ENCODE results near the gene C3orf49.

DNA sequence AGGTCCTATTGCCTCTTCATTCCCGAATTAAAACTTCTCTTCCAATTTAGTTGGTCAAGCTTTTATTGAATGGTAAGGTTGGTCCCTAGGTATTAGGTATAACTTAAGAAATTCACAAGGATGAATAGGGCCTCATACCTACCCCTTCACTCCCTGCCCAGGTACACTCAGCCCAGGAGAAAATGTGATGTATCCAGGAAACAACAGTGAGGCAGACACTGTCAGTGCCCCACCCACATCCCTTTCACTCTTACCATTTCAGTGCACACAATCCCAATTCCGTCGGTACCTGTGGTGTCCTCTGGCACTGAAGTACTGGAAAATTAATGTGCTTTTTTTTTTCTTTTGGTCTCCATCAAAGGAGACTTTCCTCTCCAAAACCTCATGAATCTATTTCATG lies 10.5 kb upstream of the C3orf49 start:
- TF ChIP-seq, protein P1, sequence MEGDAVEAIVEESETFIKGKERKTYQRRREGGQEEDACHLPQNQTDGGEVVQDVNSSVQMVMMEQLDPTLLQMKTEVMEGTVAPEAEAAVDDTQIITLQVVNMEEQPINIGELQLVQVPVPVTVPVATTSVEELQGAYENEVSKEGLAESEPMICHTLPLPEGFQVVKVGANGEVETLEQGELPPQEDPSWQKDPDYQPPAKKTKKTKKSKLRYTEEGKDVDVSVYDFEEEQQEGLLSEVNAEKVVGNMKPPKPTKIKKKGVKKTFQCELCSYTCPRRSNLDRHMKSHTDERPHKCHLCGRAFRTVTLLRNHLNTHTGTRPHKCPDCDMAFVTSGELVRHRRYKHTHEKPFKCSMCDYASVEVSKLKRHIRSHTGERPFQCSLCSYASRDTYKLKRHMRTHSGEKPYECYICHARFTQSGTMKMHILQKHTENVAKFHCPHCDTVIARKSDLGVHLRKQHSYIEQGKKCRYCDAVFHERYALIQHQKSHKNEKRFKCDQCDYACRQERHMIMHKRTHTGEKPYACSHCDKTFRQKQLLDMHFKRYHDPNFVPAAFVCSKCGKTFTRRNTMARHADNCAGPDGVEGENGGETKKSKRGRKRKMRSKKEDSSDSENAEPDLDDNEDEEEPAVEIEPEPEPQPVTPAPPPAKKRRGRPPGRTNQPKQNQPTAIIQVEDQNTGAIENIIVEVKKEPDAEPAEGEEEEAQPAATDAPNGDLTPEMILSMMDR (IDR thresholded peaks at IDR 0.05), result no peak
- no peak for TF ChIP-seq EZH2phosphoT487 (IDR thresholded peaks at IDR 0.05)
